Activated T-helper 17 cell treated with anti-CD3 and anti-CD28 coated beads, Interleukin-2, amount 50 U/mL, for 72 hours (primary cell): ENCODE data around the gene SPATA33. TPM values are rescaled to one million over a fixed set of nuclear protein-coding genes. Genes with fewer than 3 reads are reported as not detected.
"Not testable (repeated sequence)": the region's sequence is repeated elsewhere in the genome, so short reads cannot be mapped to it uniquely, and the experiment has no call there.

Experiments
- ATAC-seq: fragments of 150-1000 bp; cut with Tn5 transposase; replicated peaks from 2 replicates; pipeline ENCODE4 v1.10.0; 2021; ENCODE audit warnings: mild to moderate bottlenecking, moderate library complexity
- H3K27ac Mint-ChIP-seq: one replicate; pipeline ENCODE4 v1.8.0; 2022; ENCODE audit warnings: mixed read lengths
- H3K27me3 Mint-ChIP-seq: one replicate; pipeline ENCODE4 v1.8.0; 2022; ENCODE audit warnings: mixed read lengths
- H3K36me3 Mint-ChIP-seq: one replicate; pipeline ENCODE4 v1.8.0; 2022; ENCODE audit warnings: low read depth, mild to moderate bottlenecking, mixed read lengths
- H3K4me1 Mint-ChIP-seq: one replicate; pipeline ENCODE4 v1.8.0; 2022; ENCODE audit warnings: mixed read lengths
- H3K4me3 Mint-ChIP-seq: one replicate; pipeline ENCODE4 v1.8.0; 2022; ENCODE audit warnings: mild to moderate bottlenecking, mixed read lengths
- H3K9me3 Mint-ChIP-seq: one replicate; pipeline ENCODE4 v1.8.0; 2022; ENCODE audit warnings: mixed read lengths
- total RNA-seq, 2 donors: library from RNA; stranded (reverse); gene quantifications; one replicate each; pipeline ENCODE4 v1.2.3, GENCODE V29; 2022

SPATA33 gene
- total RNA-seq, 2 donors from 2014 or later: 13.3 to 21.5 TPM

DNA sequence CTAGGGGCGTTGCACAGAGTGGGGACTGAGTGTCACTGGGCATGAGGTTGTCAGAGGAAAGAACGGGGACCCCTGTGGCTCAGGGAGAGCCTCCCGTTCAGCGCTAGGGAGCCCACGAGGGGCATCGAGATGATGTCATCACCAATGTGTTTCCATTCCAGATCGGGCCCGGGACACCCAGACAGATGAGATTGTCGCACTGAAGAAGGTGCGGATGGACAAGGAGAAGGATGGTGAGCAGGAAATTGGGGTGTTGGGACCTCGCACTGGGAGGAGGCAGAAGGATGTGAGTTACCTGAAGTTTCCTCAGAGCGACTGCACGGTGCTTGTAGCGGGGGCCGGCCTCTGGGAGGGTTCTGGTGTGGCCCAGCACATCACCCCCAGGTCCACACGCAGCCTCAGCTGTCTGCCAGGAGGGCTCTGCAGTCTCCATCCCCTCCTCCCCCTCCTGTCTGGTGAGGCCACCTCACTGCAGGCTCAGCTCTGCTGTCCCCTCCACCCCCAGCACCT, 32.8 kb downstream of the SPATA33 start:
- Mint-ChIP-seq H3K4me3 (no peak overlapping the region), H3K36me3 (peaks cover 32% of the 10 kb centered on the region), H3K4me1 (peaks cover 11% of the 10 kb centered on the region), H3K27me3 (no peaks in the 10 kb centered on the region), H3K9me3 (no peaks in the 10 kb centered on the region), H3K27ac (no peak overlapping the region)
- no peak for ATAC-seq

DNA sequence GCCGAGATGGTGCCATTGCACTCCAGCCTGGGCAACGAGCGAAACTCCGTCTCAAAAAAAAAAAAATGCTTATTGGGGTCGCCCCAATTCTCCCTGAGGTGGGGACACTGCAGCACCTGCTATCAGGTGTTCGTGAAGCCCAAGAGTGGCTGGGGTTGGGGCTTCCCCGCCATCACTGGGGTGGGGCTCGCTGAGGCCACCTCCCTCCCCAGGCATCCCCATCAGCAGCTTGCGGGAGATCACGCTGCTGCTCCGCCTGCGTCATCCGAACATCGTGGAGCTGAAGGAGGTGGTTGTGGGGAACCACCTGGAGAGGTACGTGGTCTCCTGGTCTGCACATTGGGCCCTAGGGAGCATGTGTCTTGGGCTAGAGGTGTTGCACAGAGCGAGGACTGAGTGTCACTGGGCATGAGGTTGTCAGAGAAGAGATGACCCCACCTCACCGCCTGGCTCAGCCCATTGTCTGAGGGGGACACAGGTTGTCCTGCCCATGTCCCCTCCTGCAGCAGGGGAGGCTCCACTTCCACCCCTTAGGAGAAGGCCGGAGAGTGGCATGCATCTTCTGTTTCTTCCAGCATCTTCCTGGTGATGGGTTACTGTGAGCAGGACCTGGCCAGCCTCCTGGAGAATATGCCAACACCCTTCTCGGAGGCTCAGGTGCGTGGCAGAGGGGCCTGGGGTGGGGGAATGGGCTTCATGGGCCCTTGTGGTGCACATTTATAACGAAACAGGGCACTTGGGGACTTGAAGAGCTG, 33.8 kb downstream of the SPATA33 start:
- H3K9me3 Mint-ChIP-seq: no peaks in the 10 kb centered on the region
- H3K36me3 Mint-ChIP-seq: peaks cover 32% of the 10 kb centered on the region
- H3K27ac Mint-ChIP-seq: no peak overlapping the region
- ATAC-seq: no peak
- no peak overlapping the region for H3K4me3 Mint-ChIP-seq
- H3K4me1 Mint-ChIP-seq: peaks cover 11% of the 10 kb centered on the region
- H3K27me3 Mint-ChIP-seq: no peaks in the 10 kb centered on the region

DNA sequence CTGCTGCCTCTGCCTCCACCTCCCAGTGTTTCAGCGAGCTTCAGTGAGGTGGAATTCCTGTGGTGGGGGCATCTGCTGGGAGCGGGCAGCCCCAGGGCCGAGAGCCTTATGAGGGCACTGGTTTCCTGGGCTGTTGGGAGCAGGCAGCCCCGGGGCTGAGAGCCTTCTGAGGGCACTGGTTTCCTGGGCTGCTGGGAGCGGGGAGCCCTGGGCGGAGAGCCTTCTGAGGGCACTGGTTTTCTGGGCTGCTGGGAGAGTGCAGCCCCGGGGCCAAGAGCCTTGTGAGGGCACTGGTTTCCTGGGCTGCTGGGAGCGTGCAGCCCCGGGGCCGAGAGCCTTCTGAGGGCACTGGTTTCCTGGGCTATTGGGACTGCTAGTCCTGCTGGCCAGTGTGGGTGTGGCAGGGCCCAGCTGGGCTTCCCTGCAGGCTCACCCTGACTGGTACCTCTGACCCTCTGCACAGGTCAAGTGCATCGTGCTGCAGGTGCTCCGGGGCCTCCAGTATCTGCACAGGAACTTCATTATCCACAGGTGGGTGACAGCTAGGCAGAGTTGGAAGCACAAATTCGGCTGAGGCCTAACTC, 34.4 kb downstream of the SPATA33 start:
- peaks cover 11% of the 10 kb centered on the region for H3K4me1 Mint-ChIP-seq
- no peaks in the 10 kb centered on the region for H3K27me3 Mint-ChIP-seq
- H3K27ac Mint-ChIP-seq: no peak overlapping the region
- no peak overlapping the region for H3K4me3 Mint-ChIP-seq
- no peaks in the 10 kb centered on the region for H3K9me3 Mint-ChIP-seq
- no peak for ATAC-seq
- H3K36me3 Mint-ChIP-seq: peaks cover 32% of the 10 kb centered on the region

DNA sequence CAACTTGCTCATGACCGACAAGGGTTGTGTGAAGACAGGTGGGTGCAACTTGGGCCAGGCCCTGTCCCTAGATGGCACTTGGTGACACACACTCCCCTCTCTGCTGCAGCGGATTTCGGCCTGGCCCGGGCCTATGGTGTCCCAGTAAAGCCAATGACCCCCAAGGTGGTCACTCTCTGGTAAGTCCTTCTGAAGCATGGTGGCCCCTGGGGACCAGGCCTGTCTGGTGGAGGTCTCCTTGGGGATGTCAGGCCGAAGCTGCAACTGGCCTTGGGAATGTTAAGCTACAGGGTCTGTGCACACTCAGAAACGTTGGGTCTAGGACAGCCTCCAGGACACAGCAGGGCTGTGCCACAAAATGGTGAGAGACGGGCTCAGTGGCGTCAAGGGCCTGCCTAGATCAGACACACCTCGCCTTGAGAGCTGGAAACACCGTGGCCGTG, 35.7 kb downstream of the SPATA33 start:
- H3K4me3 Mint-ChIP-seq: no peak overlapping the region
- no peak overlapping the region for H3K27ac Mint-ChIP-seq
- ATAC-seq: no peak
- peaks cover 5% of the 10 kb centered on the region for H3K4me1 Mint-ChIP-seq
- no peaks in the 10 kb centered on the region for H3K27me3 Mint-ChIP-seq
- H3K9me3 Mint-ChIP-seq: no peaks in the 10 kb centered on the region
- H3K36me3 Mint-ChIP-seq: peaks cover 28% of the 10 kb centered on the region

DNA sequence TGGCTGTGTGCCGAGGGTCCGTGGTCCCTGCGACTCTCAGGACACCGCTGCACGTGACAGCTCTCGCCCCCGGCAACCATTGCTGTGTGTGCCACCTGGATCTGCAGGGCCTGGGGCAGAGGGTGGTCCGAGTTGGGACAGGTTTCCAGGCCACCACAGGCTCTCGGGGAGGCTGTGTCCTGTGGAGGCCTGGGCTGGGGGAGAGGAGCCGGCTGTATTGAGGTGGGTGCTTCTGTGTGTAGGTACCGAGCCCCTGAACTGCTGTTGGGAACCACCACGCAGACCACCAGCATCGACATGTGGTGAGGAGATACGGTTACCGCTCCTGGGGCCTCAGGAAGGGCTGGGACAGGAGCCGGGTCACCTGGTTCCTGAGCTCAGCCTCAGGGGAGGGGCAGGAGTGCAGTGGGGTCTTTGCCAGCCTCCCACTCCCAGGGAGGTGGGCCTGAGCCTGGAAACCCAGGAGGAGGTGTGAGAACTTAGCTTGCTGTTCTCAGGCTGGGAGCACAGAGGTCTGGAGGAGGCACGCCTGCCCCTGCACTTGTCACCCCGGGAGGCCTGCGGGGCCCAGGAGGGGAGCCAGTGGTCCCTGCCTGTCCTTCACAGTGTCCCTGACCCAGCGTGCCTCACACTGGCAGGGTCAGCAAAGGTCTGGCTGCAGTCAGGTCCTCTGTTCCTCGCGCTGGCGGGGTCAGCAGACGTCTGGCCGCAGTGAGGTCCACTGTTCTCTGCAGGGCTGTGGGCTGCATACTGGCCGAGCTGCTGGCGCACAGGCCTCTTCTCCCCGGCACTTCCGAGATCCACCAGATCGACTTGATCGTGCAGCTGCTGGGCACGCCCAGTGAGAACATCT, 36.5 kb downstream of the SPATA33 start:
- no peak for ATAC-seq
- Mint-ChIP-seq H3K27ac (no peak overlapping the region), H3K4me3 (no peak overlapping the region), H3K9me3 (no peaks in the 10 kb centered on the region), H3K27me3 (no peaks in the 10 kb centered on the region), H3K36me3 (peaks cover 33% of the 10 kb centered on the region), H3K4me1 (peaks cover 5% of the 10 kb centered on the region)

DNA sequence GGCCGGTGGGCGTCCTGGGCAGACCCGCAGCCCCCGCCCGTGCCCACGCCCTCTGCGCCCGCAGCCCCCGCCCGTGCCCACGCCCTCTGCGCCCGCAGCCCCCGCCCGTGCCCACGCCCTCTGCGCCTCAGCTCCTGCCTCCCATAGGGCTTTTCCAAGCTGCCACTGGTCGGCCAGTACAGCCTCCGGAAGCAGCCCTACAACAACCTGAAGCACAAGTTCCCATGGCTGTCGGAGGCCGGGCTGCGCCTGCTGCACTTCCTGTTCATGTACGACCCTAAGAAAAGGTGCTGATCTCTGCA, 37.1 kb downstream of the SPATA33 start:
- not testable (repeated sequence) for H3K9me3 Mint-ChIP-seq, H3K4me3 Mint-ChIP-seq, H3K27me3 Mint-ChIP-seq, H3K4me1 Mint-ChIP-seq, ATAC-seq, H3K27ac Mint-ChIP-seq
- peaks cover 35% of the 10 kb centered on the region for H3K36me3 Mint-ChIP-seq

DNA sequence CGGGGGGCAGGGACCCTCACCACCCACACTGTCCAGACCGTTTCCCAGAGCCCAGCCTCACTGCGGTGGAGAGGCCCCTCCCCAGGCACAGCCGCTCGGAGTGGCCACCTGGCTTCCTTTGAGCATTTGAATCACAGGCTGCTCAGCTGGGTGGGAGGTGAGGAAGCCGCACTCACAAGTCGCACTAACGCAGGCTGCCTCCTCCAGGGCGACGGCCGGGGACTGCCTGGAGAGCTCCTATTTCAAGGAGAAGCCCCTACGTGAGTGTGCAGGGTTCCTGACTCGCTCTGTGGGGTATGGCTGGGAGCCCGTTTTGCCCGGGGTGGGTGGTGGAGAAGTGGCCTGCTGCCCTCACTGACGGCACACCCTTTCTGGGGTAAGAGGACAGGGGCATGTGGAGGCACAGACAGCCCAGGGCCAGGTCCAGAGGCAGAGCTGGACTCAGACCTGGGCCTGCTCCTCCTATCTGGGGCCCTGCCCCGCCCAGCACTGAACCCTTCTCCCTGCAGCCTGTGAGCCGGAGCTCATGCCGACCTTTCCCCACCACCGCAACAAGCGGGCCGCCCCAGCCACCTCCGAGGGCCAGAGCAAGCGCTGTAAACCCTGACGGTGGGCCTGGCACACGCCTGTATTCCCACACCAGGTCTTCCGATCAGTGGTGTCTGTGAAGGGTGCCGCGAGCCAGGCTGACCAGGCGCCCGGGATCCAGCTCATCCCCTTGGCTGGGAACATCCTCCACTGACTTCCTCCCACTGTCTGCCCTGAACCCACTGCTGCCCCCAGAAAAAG, 37.6 kb downstream of the SPATA33 start:
- peaks cover 2% of the 10 kb centered on the region for H3K4me1 Mint-ChIP-seq
- ATAC-seq: no peak
- H3K36me3 Mint-ChIP-seq: peaks cover 35% of the 10 kb centered on the region
- no peak overlapping the region for H3K27ac Mint-ChIP-seq
- H3K4me3 Mint-ChIP-seq: no peak overlapping the region
- no peaks in the 10 kb centered on the region for H3K27me3 Mint-ChIP-seq
- H3K9me3 Mint-ChIP-seq: no peaks in the 10 kb centered on the region

DNA sequence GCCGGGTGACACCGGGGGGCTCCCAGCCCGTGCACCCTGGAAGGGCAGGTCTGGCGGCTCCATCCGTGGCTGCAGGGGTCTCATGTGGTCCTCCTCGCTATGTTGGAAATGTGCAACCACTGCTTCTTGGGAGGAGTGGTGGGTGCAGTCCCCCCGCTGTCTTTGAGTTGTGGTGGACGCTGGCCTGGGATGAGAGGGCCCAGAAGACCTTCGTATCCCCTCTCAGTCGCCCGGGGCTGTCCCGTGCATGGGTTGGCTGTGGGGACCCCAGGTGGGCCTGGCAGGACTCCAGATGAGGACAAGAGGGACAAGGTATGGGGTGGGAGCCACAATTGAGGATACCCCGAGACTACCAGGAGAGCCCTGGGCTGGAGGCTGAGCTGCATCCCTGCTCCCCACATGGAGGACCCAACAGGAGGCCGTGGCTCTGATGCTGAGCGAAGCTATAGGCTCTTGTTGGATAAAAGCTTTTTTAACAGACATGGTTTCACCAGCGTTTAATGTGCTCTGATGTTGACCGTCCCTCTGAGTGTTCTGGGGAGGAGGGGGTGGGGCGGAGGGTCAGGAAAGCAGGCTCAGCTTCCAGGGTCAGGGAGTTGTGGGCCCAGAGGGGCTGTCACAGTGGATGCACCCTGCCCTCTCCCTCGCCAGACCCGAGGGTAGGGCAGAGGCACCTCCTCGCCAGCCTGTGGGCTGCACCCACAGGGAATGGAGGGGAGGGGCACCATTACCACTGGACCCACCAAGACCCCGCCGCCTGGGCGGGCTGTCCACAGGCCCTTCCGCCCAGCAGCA, 38.4 kb downstream of the SPATA33 start:
- ATAC-seq: no peak
- no peaks in the 10 kb centered on the region for H3K4me1 Mint-ChIP-seq
- peaks cover 30% of the 10 kb centered on the region for H3K36me3 Mint-ChIP-seq
- no peaks in the 10 kb centered on the region for H3K9me3 Mint-ChIP-seq
- no peaks in the 10 kb centered on the region for H3K27me3 Mint-ChIP-seq
- H3K27ac Mint-ChIP-seq: no peak overlapping the region
- H3K4me3 Mint-ChIP-seq: no peak overlapping the region

DNA sequence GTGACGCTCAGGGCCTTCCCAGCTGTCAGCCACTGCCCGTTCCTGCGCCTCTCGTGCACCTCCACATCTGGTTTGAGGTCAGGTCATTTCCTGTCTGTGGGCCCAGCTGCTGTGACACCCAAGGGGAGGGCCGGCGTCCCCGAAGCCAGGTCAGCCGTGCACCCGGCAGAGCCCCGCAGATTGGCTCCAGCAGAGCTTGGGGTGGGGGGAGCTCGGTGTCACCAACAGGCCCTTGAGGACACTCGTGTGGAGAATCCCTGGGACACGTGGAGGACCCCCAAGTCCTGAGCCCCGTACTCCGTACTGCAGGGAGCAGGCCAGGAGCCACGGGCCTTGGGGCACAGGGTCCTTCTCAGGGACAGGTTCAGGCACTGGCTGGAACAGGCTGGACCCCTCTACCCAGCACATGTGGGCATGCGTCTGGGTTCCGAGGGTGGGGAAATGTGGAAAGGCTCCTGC, 39.1 kb downstream of the SPATA33 start:
- no peak for ATAC-seq
- H3K4me1 Mint-ChIP-seq: no peaks in the 10 kb centered on the region

DNA sequence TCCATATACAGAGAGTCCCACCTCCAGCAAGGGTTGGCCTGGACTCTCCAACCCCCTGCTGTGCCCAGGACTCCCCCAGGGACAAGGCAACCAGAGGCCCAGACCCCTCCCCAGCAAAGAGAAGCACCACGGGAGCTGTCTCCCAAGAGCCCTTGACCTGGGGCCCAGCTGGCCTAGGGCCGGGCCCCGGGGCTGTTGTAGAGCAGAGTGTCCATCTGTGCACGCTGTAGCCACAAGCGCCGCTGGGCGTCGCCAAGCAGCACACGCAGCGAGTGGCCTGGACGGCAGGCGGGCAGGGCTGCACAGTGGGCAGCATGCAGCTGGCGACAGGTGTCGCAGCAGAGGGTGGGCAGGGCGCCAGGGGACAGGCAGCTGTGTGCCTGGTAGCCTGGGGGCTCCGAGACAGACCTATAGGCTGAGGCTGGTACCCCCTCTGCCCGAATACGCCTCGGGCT, 39.6 kb downstream of the SPATA33 start:
- H3K36me3 Mint-ChIP-seq: peaks cover 25% of the 10 kb centered on the region
- H3K27me3 Mint-ChIP-seq: no peaks in the 10 kb centered on the region
- H3K4me3 Mint-ChIP-seq: no peak overlapping the region
- H3K4me1 Mint-ChIP-seq: no peaks in the 10 kb centered on the region
- no peaks in the 10 kb centered on the region for H3K9me3 Mint-ChIP-seq
- no peak for ATAC-seq
- H3K27ac Mint-ChIP-seq: no peak overlapping the region

More for the DNA sequence above, 39.1 kb downstream of the SPATA33 start:
- no peak overlapping the region for H3K27ac Mint-ChIP-seq
- no peak overlapping the region for H3K4me3 Mint-ChIP-seq
- H3K36me3 Mint-ChIP-seq: peaks cover 26% of the 10 kb centered on the region
- H3K9me3 Mint-ChIP-seq: no peaks in the 10 kb centered on the region
- H3K27me3 Mint-ChIP-seq: no peaks in the 10 kb centered on the region

DNA sequence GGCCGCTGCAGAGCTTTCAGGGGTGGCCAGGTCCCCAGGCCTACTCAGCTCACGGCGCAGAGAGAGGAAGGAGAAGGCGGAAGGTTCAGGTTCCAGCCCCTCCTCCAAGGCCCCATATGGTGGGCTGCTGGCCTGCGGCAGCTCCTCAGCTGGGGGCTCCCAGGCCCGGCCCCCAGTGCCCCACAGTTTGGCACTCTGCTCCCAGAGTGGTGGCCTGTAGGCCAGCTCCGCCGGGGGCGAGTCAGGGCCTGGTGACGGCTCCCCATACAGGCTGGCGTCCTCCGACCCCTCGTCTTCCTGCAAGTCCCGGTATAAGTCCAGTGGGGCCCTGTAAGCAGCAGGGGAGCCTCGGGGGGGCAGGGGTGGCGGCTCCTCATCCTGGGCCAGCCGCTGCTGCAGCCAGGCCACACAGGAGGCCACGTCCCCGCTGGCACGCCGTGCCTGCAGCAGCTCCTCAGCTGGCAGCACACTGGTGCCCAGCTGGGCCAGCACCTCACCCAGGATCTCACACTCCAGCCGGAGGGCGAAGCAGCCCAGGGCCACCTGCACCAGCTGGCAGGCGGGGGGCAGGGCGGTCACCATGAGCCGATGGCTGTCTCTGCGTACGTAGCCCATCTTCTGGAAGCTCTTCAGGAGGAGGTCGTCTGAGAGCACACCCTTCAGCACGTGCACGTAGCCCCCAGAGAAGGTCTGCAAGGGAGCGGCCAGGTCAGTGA, 40.1 kb downstream of the SPATA33 start:
- no peak for ATAC-seq
- peaks cover 25% of the 10 kb centered on the region for H3K36me3 Mint-ChIP-seq
- H3K4me1 Mint-ChIP-seq: no peaks in the 10 kb centered on the region
- no peak overlapping the region for H3K27ac Mint-ChIP-seq
- H3K27me3 Mint-ChIP-seq: no peaks in the 10 kb centered on the region
- no peaks in the 10 kb centered on the region for H3K9me3 Mint-ChIP-seq
- no peak overlapping the region for H3K4me3 Mint-ChIP-seq

DNA sequence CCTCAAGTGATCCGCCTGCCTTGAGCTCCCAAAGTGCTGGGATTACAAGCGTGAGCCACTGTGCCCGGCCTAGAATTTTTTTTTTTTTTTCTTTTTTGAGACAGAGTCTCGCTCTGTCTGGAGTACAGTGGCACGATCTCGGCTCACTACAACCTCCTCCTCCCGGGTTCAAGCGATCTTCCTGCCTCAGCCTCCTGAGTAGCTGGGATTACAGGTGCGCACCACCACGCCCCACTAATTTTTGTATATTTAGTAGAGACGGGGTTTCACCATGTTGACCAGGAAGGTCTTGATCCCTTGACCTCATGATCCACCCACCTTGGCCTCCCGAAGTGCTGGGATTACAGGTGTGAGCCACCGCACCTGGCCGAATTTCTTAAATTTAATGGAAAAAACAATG, 41.1 kb downstream of the SPATA33 start:
- H3K36me3 Mint-ChIP-seq: peaks cover 18% of the 10 kb centered on the region
- not testable (repeated sequence) for H3K27ac Mint-ChIP-seq, H3K4me3 Mint-ChIP-seq, H3K27me3 Mint-ChIP-seq, H3K9me3 Mint-ChIP-seq, H3K4me1 Mint-ChIP-seq, ATAC-seq

DNA sequence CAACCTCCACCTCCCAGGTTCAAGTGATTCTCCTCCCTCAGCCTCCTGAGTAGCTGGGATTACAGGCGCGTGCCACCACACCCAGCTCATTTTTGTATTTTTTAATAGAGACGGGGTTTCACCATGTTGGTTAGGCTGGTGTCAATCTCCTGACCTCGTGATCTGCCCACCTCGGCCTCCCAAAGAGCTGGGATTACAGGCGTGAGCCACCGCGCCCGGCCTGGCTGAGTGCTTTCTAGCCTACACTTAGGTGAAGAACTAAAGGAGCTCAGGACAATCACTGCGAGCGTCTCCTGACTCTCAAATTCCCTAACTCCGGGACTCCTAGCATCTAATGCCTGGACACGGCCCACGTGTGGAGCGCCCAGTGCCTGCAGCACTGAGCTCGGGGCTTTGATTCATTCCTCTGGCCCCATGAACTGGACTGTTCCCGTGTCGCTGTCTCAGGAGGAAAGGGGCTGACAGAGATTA, 42.0 kb downstream of the SPATA33 start:
- ATAC-seq, H3K9me3 Mint-ChIP-seq, H3K27me3 Mint-ChIP-seq, H3K4me1 Mint-ChIP-seq: not testable (repeated sequence)
- peak overlapping the region; percentile 61 for H3K27ac Mint-ChIP-seq
- peak overlapping the region; percentile 60 for H3K4me3 Mint-ChIP-seq
- H3K36me3 Mint-ChIP-seq: peaks cover 15% of the 10 kb centered on the region
